ENCODE data around the gene DEGS2. TPM values are rescaled to one million over a fixed set of nuclear protein-coding genes. Genes with fewer than 3 reads are reported as not detected.

The DEGS2 gene
- total RNA-seq, 6 experiments from 2014 or later: 0.09 to 0.55 (median 0.22) TPM

DNA sequence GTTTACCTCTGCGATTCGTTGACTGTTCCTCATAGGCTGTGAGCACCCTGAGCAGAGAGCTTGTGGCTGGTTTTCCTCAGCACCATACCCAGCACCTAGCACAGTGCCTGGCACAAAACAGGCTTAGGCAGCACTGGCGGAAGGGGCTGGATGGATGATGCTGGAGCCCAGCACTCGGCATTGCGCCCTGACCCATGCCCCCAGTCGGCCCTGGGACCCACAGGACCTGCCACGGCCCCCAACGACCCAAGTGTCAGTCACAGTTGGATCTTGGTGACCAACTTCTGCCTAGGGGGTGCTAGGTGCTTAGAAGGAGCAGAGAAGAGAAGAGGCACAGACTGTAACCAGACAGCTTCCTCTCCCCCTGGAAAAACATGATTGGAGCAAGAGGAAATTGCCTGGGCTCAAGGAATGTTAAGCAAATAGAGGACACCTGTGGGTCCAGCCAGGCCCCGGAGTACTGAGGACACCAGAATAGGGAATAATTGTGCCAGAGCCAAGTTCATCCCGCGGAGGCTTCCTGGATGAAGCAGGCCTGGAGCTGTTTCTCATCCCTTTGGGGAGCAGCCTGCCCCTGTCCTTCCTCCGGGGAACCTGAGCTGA, 31.5 kb downstream of the DEGS2 start:
- intact Hi-C loops (cut with DNase I): no loop called here
- WGBS (ENCODE audit: insufficient coverage, low coverage, low lambda C conversion rate, missing lambda C conversion rate): 87% methylated on average over 4 of the region's 12 CpGs
- TF ChIP-seq, protein P1, sequence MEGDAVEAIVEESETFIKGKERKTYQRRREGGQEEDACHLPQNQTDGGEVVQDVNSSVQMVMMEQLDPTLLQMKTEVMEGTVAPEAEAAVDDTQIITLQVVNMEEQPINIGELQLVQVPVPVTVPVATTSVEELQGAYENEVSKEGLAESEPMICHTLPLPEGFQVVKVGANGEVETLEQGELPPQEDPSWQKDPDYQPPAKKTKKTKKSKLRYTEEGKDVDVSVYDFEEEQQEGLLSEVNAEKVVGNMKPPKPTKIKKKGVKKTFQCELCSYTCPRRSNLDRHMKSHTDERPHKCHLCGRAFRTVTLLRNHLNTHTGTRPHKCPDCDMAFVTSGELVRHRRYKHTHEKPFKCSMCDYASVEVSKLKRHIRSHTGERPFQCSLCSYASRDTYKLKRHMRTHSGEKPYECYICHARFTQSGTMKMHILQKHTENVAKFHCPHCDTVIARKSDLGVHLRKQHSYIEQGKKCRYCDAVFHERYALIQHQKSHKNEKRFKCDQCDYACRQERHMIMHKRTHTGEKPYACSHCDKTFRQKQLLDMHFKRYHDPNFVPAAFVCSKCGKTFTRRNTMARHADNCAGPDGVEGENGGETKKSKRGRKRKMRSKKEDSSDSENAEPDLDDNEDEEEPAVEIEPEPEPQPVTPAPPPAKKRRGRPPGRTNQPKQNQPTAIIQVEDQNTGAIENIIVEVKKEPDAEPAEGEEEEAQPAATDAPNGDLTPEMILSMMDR (IDR thresholded peaks at IDR 0.05): no peak
- TF ChIP-seq POLR2A (IDR thresholded peaks at IDR 0.05): no peak
- no peaks in the 10 kb centered on the region for H3K27me3 ChIP-seq
- H3K4me1 ChIP-seq: no peaks in the 10 kb centered on the region
- ATAC-seq: no peak
- H3K4me3 ChIP-seq: no peak overlapping the region
- H3K27ac ChIP-seq: no peak overlapping the region
- peaks cover 0 to 36% (median 14%) of the 10 kb centered on the region in 4 donors for H3K36me3 ChIP-seq
- no peak for DNase-seq
- H3K9me3 ChIP-seq: no peaks in the 10 kb centered on the region

DNA sequence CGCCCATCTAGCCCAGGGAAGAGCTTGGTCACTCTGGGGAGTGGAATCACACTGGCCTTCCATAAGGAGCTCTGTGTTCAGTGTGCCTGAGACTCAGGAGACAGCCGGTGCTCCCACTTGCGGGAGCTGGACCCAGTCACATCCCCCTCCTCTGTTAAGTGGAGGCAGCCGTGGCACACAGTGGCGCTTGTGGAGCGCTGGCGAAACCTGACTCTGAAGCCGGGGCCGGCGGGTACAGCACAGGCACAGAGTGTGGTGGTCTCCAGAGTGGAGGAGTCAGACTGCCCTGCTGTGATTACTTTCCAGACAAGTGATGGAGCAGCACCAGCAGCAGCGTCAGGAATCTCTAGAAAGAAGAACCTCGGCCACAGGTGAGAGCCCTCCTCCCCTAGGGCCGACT, 33.0 kb downstream of the DEGS2 start:
- ATAC-seq (no peak), DNase-seq (no peak)
- H3K36me3 ChIP-seq: peaks cover 0 to 21% (median 8%) of the 10 kb centered on the region in 4 donors
- no CpG with 5 or more reads among the region's 13 CpGs for WGBS (ENCODE audit: insufficient coverage, low coverage, low lambda C conversion rate, missing lambda C conversion rate)
- no peak overlapping the region for H3K27ac ChIP-seq
- no peak overlapping the region for H3K4me3 ChIP-seq
- intact Hi-C loops (cut with DNase I): no loop called here
- no peaks in the 10 kb centered on the region for H3K27me3 ChIP-seq
- H3K4me1 ChIP-seq: no peaks in the 10 kb centered on the region
- no peak for TF ChIP-seq POLR2A (IDR thresholded peaks at IDR 0.05)
- no peaks in the 10 kb centered on the region for H3K9me3 ChIP-seq

GRCh38 chr14:100124551-100125088, 34.8 kb downstream of the DEGS2 start:
- H3K4me1 ChIP-seq: no peaks in the 10 kb centered on the region
- TF ChIP-seq POLR2A (IDR thresholded peaks at IDR 0.05): no peak
- TF ChIP-seq, protein P1 (IDR thresholded peaks at IDR 0.05): no peak
- DNase-seq (no peak), ATAC-seq (no peak)
- H3K27me3 ChIP-seq: no peaks in the 10 kb centered on the region
- intact Hi-C loops (cut with DNase I): no loop called here
- no peak overlapping the region for H3K4me3 ChIP-seq
- peaks cover 0 to 11% (median 4%) of the 10 kb centered on the region in 4 donors for H3K36me3 ChIP-seq
- H3K27ac ChIP-seq: no peak overlapping the region
- no peaks in the 10 kb centered on the region for H3K9me3 ChIP-seq
- 89% methylated on average over 10 of the region's 20 CpGs for WGBS (ENCODE audit: insufficient coverage, low coverage, low lambda C conversion rate, missing lambda C conversion rate)

DNA sequence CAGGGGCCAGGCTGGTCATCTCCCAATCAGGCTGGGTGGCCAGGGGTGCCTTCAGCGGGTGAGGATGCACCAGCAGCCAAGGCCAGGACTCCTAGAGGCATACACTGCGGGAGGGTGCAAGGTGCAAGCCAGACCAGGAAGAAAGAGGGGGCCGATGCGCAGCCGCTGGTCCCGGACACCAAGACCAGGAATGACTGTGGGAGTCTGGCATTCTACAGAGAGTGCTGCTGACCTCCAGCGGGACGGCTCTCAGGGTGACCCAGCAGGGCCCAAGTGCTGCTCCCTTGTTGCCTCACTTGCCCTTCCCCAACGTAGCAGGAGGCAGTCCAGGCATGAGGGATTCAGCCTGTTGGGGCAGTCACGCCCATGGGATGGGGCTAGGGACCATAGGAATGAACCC, 35.8 kb downstream of the DEGS2 start:
- H3K36me3 ChIP-seq: peaks cover 0 to 8% (median 3%) of the 10 kb centered on the region in 4 donors
- whole genome bisulfite sequencing (ENCODE audit: insufficient coverage, low coverage, low lambda C conversion rate, missing lambda C conversion rate): 94% methylated on average over 3 of the region's 10 CpGs

More for the DNA sequence above, 35.8 kb downstream of the DEGS2 start:
- H3K27me3 ChIP-seq: no peaks in the 10 kb centered on the region
- no peak for ATAC-seq
- no peak overlapping the region for H3K4me3 ChIP-seq
- H3K4me1 ChIP-seq: no peaks in the 10 kb centered on the region
- no peak overlapping the region for H3K27ac ChIP-seq
- intact Hi-C loops (cut with DNase I): no loop called here
- TF ChIP-seq, protein P1 (IDR thresholded peaks at IDR 0.05): no peak
- no peak for TF ChIP-seq POLR2A (IDR thresholded peaks at IDR 0.05)
- H3K9me3 ChIP-seq: no peaks in the 10 kb centered on the region
- no peak for DNase-seq

Data from right lobe of liver (tissue), 6 donors.